K562 (cell line): ENCODE results near the gene METAP1D. TPM values are rescaled to one million over a fixed set of nuclear protein-coding genes. Genes with fewer than 3 reads are reported as not detected.

Experiments used
- ATAC-seq: fragments of 200-7000 bp; cut with Tn5 transposase; 3 replicates; pipeline ENCODE4 v1.9.1; 2020; ENCODE audit warnings: moderate library complexity
- BruUV-seq: library from RNA; stranded (reverse); fragments of 400-500 nt; replicated peaks from 2 replicates; lab custom pipeline; 2021; lab: Mats Ljungman, UMichigan
- CTCF ChIA-PET: fragments of 300-600 bp; formaldehyde crosslinking; extraction: SDS; loops from one replicate; lab custom pipeline; 2021; ENCODE audit warnings: low intra/inter-chr PET ratio; lab: Yijun Ruan, JAX
- POLR2A ChIA-PET: fragments of 300-600, 350-650 bp; sonication (Branson Sonifier 250); formaldehyde crosslinking; extraction: SDS; loops from one replicate; lab custom pipeline; 2021; ENCODE audit warnings: antibody characterized with exemption, inconsistent platforms; lab: Yijun Ruan, JAX
- DNase-seq, 4 experiments: peaks; one replicate each; pipeline versions ENCODE4 v3.0.0 to v3.0.0-alpha.2; 2011 to 2018; ENCODE audit warnings: low spot score in 3 of 4, mixed read lengths in 3 of 4; ENCODE audit errors: extremely low read depth in 1 of 4
- FAIRE-seq: peaks from 2 replicates; lab custom pipeline; 2011; peaks lifted over from hg19 to GRCh38; lab: Jason Lieb, UNC
- H2AFZ ChIP-seq: 2 replicates; pipeline ENCODE4 v1.6.0; 2011; ENCODE audit warnings: low read depth, low read length, control low read depth, inconsistent platforms
- H3K27ac ChIP-seq: fragments of 200-600 bp; 3 replicates; pipeline ENCODE4 v1.8.0; 2011; ENCODE audit warnings: low read depth, mild to moderate bottlenecking, control low read depth, inconsistent platforms, low read length, moderate library complexity, mixed read lengths; ENCODE audit errors: extremely low read depth
- H3K27me3 ChIP-seq, 2 experiments: fragments of 300-600 bp in 1 of 2; 2 replicates in 1 of 2; 3 replicates in 1 of 2; pipeline versions ENCODE4 v1.6.0 to v1.8.0; 2011; ENCODE audit warnings: inconsistent platforms in 2 of 2, low read length in 2 of 2, mild to moderate bottlenecking in 1 of 2, mixed read lengths in 1 of 2, moderate library complexity in 1 of 2; ENCODE audit not compliant: control insufficient read depth in 2 of 2, insufficient read depth in 2 of 2
- H3K36me3 ChIP-seq: fragments of 300-600 bp; 3 replicates; pipeline ENCODE4 v1.8.0; 2011; ENCODE audit warnings: mild to moderate bottlenecking, low read length, inconsistent platforms; ENCODE audit not compliant: control insufficient read depth, insufficient read depth
- H3K4me1 ChIP-seq, 2 experiments: fragments of 200-600 bp in 1 of 2; replicated peaks in 1 of 2; 2 replicates in 1 of 2; 3 replicates in 1 of 2; pipeline versions ENCODE4 v1.5.1 to v1.8.0; 2011; ENCODE audit warnings: inconsistent platforms in 2 of 2, low read length in 2 of 2, mild to moderate bottlenecking in 1 of 2, mixed read lengths in 1 of 2, moderate library complexity in 1 of 2; ENCODE audit not compliant: control insufficient read depth in 2 of 2, insufficient read depth in 2 of 2
- H3K4me2 ChIP-seq: 2 replicates; pipeline ENCODE4 v1.6.1; 2011; ENCODE audit warnings: low read length, control low read depth, inconsistent platforms, mixed read lengths; ENCODE audit not compliant: insufficient read depth
- H3K4me3 ChIP-seq: fragments of 200-600 bp; sonication (generic), shearing (Covaris generic); 2 replicates; pipeline ENCODE4 v1.5.1; 2016; ENCODE audit warnings: control low read depth, inconsistent platforms
- H3K79me2 ChIP-seq: fragments of 200-600 bp; 3 replicates; pipeline ENCODE4 v1.8.0; 2011; ENCODE audit warnings: low read length, inconsistent platforms; ENCODE audit not compliant: control insufficient read depth, insufficient read depth
- H3K9ac ChIP-seq, 2 experiments: 2 replicates each; pipeline versions ENCODE4 v1.6.0 to v1.6.1; 2011; ENCODE audit warnings: low read depth in 2 of 2, low read length in 2 of 2, control low read depth in 1 of 2, inconsistent platforms in 1 of 2, mild to moderate bottlenecking in 1 of 2, mixed read lengths in 1 of 2; ENCODE audit not compliant: insufficient read depth in 1 of 2
- H3K9me1 ChIP-seq: one replicate; pipeline ENCODE4 v1.6.0; 2011; ENCODE audit warnings: inconsistent platforms, mild to moderate bottlenecking, low read length, moderate library complexity; ENCODE audit not compliant: control insufficient read depth, insufficient read depth
- H3K9me3 ChIP-seq: replicated peaks from 2 replicates; pipeline ENCODE4 v1.5.1; 2011; ENCODE audit warnings: low read depth, low read length, inconsistent platforms; ENCODE audit not compliant: control insufficient read depth, insufficient read depth
- H4K20me1 ChIP-seq: replicated peaks from 2 replicates; pipeline ENCODE4 v1.6.1; 2011; ENCODE audit warnings: low read length, inconsistent platforms, mixed read lengths; ENCODE audit not compliant: control insufficient read depth, insufficient read depth
- WGBS: fragments of 100-300 bp; shearing (Covaris generic); methylation state at CpG from one replicate; pipeline ENCODE4 v1.1.6; 2016; ENCODE audit warnings: low coverage, mixed read lengths; ENCODE audit not compliant: insufficient coverage; ENCODE audit errors: missing lambda C conversion rate; 5-methylcytosine and 5-hydroxymethylcytosine counted together
- in situ Hi-C: fragments of 300-500 bp; cut with MboI; formaldehyde crosslinking; loops from 4 replicates; pipeline ENCODE4 v1.15.0; 2018; ENCODE audit warnings: inconsistent platforms, mixed read lengths
- intact Hi-C: fragments of 100-400 bp; cut with micrococcal nuclease; formaldehyde crosslinking; loops from 2 replicates; pipeline ENCODE4 v1.14.2; 2022
- polyA plus RNA-seq, 8 experiments: library from polyadenylated mRNA; depleted of rRNA in 4 of 8; stranded (reverse) in 5 of 8; unstranded in 3 of 8; fragments of >200 nt; fragmentation: Nextera tagmentation in 2 of 8; fragmentation: Illumina TruSeq in 1 of 8; extraction: Ambion mirVana in 2 of 8; extraction: Trizol in 1 of 8; gene quantifications; 2 replicates each; pipeline versions ENCODE4 v1.2.1 to v1.2.3, GENCODE V29; 2011 to 2014; ENCODE audit warnings: inconsistent platforms in 1 of 8, missing spikeins in 1 of 8
- total RNA-seq, 7 experiments: library from RNA; depleted of rRNA in 6 of 7; stranded (reverse); fragments of >200 nt in 6 of 7; fragmentation: Illumina TruSeq in 2 of 7; extraction: Trizol in 2 of 7; gene quantifications; 2 replicates each; pipeline versions ENCODE4 v1.2.1 to v1.2.3, GENCODE V29; 2011 to 2021; ENCODE audit warnings: low replicate concordance in 1 of 7
- TF ChIP-seq, protein P1 (sequence below): sonication (generic); formaldehyde crosslinking; IDR thresholded peaks from 2 replicates; pipeline ENCODE4 v1.8.1; 2023; ENCODE audit warnings: mild to moderate bottlenecking, missing genetic modification reagents
- TF ChIP-seq, protein P2 (sequence below): sonication (generic); formaldehyde crosslinking; IDR thresholded peaks from 2 replicates; pipeline ENCODE4 v1.8.0; 2022; ENCODE audit warnings: mild to moderate bottlenecking, missing genetic modification reagents

Gene METAP1D
- total and polyA plus RNA-seq, 9 of the 15 experiments (the other 6 are each of a cell fraction or from before 2014, with no cell fraction given) = 8.0 to 23.4 (median 15.7) TPM

DNA sequence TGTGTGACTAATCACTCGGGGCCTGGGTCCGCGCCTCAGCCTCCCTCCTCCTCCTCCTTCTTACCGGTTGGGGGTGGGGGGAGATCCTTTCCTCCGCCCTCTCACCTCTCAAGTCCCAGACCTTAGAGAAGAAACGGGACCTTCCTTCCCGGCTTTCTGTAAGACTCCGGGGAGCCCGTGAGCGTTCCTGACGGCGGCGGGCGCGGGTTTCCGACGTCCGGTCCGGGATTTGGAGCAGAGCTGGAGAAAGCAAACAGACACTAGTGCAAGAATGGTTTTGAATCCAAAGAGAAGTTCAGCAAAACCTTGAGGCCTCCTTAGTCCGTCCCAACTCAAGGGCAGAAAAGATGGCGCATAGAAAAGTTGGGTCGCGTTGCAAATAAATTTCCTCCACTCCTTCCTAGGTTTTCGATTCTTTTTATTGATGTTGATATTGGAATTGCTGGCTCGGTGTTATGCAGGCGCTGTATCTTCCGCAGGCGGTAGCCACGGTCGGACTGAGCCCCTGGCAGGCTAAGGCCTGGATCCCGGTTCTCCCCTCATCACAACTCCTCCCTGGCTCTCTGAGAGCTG, 87.5 kb downstream of the METAP1D start:
- Histone ChIP-seq H3K36me3 (peaks cover 20% of the 10 kb centered on the region; the same call in 1 of the 3 replicates), H4K20me1 (no peaks in the 10 kb centered on the region), H3K9ac (no peak overlapping the region), H3K27ac (no peak overlapping the region), H3K4me2 (no peak overlapping the region), H3K9me1 (no peaks in the 10 kb centered on the region), H2AFZ (no peak overlapping the region), H3K4me3 (no peak overlapping the region), H3K4me1 (peaks cover 7 to 37% of the 10 kb centered on the region in 2 experiments; a peak in 4 of 5 replicates), H3K27me3 (no peaks in the 10 kb centered on the region), H3K9me3 (no peaks in the 10 kb centered on the region), H3K79me2 (peaks cover 8% of the 10 kb centered on the region; the same call in 2 of the 3 replicates)
- in situ Hi-C loops = no loop called here
- FAIRE-seq = no peak
- no TSS peak for BruUV-seq
- WGBS = 96% methylated on average over 27 of the region's 31 CpGs
- intact Hi-C loops = no loop called here
- ChIA-PET POLR2A (interaction anchor here (0.7 to 1.0 kb wide), 2 partner anchors 25 to 1911 kb away, joined by 3 read pairs; no protein-coding TSS in a partner anchor), CTCF (no interaction called here)
- no peak for ATAC-seq
- TF ChIP-seq, protein P1, sequence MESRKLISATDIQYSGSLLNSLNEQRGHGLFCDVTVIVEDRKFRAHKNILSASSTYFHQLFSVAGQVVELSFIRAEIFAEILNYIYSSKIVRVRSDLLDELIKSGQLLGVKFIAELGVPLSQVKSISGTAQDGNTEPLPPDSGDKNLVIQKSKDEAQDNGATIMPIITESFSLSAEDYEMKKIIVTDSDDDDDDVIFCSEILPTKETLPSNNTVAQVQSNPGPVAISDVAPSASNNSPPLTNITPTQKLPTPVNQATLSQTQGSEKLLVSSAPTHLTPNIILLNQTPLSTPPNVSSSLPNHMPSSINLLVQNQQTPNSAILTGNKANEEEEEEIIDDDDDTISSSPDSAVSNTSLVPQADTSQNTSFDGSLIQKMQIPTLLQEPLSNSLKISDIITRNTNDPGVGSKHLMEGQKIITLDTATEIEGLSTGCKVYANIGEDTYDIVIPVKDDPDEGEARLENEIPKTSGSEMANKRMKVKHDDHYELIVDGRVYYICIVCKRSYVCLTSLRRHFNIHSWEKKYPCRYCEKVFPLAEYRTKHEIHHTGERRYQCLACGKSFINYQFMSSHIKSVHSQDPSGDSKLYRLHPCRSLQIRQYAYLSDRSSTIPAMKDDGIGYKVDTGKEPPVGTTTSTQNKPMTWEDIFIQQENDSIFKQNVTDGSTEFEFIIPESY (CRISPR knock-in tag) = 0 out of 2 replicates have a peak, but pooled peaks have one; percentile 24
- TF ChIP-seq, protein P2, sequence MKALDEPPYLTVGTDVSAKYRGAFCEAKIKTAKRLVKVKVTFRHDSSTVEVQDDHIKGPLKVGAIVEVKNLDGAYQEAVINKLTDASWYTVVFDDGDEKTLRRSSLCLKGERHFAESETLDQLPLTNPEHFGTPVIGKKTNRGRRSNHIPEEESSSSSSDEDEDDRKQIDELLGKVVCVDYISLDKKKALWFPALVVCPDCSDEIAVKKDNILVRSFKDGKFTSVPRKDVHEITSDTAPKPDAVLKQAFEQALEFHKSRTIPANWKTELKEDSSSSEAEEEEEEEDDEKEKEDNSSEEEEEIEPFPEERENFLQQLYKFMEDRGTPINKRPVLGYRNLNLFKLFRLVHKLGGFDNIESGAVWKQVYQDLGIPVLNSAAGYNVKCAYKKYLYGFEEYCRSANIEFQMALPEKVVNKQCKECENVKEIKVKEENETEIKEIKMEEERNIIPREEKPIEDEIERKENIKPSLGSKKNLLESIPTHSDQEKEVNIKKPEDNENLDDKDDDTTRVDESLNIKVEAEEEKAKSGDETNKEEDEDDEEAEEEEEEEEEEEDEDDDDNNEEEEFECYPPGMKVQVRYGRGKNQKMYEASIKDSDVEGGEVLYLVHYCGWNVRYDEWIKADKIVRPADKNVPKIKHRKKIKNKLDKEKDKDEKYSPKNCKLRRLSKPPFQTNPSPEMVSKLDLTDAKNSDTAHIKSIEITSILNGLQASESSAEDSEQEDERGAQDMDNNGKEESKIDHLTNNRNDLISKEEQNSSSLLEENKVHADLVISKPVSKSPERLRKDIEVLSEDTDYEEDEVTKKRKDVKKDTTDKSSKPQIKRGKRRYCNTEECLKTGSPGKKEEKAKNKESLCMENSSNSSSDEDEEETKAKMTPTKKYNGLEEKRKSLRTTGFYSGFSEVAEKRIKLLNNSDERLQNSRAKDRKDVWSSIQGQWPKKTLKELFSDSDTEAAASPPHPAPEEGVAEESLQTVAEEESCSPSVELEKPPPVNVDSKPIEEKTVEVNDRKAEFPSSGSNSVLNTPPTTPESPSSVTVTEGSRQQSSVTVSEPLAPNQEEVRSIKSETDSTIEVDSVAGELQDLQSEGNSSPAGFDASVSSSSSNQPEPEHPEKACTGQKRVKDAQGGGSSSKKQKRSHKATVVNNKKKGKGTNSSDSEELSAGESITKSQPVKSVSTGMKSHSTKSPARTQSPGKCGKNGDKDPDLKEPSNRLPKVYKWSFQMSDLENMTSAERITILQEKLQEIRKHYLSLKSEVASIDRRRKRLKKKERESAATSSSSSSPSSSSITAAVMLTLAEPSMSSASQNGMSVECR (CRISPR knock-in tag) = no peak
- DNase-seq = no peak
